Epithelial cell of proximal tubule (primary cell): ENCODE results near the gene RBM39. TPM values are rescaled to one million over a fixed set of nuclear protein-coding genes. Genes with fewer than 3 reads are reported as not detected.

ENCODE experiments used
- DNase-seq: peaks from one replicate; pipeline ENCODE4 v3.0.0-alpha.2; 2011; ENCODE audit warnings: low read depth
- H3K4me3 ChIP-seq: 2 replicates; pipeline ENCODE4 v1.5.1; 2011; ENCODE audit warnings: low read depth, mild to moderate bottlenecking, low read length
- total RNA-seq: library from RNA; depleted of rRNA; stranded (reverse); fragments of >200 nt; gene quantifications from 2 replicates; pipeline ENCODE4 v1.2.3, GENCODE V29; 2015
- TF ChIP-seq, protein P1 (sequence below): conservative IDR thresholded peaks from 2 replicates; pipeline ENCODE4 v1.5.1; 2012; ENCODE audit warnings: low read depth, mild to moderate bottlenecking, low read length

The RBM39 gene
- total RNA-seq, 1 donor from 2014 or later, result 148 TPM

GRCh38 chr20:35669681-35670080 is 72.4 kb downstream of the RBM39 start:
- no peak for DNase-seq

DNA sequence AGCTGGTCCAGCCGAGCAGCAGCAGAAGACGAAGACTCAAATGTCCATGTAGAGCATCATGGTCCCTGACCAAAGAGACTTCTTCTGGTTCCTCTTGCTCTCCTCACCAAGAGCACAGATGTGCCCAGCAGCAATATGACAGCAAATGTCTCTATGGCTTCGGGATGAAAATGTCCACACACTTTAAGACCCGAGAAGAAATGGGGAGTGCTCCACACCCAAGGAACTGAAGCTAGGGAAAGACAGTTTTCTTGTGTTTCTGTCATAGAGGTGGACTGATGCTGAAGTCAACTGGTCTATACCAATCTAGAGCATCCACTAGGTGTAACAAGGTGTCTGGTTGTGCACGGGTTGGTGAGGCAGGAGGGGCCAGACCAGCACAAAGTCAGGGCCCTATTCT is 72.8 kb downstream of the RBM39 start:
- TF ChIP-seq, protein P1, sequence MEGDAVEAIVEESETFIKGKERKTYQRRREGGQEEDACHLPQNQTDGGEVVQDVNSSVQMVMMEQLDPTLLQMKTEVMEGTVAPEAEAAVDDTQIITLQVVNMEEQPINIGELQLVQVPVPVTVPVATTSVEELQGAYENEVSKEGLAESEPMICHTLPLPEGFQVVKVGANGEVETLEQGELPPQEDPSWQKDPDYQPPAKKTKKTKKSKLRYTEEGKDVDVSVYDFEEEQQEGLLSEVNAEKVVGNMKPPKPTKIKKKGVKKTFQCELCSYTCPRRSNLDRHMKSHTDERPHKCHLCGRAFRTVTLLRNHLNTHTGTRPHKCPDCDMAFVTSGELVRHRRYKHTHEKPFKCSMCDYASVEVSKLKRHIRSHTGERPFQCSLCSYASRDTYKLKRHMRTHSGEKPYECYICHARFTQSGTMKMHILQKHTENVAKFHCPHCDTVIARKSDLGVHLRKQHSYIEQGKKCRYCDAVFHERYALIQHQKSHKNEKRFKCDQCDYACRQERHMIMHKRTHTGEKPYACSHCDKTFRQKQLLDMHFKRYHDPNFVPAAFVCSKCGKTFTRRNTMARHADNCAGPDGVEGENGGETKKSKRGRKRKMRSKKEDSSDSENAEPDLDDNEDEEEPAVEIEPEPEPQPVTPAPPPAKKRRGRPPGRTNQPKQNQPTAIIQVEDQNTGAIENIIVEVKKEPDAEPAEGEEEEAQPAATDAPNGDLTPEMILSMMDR, result no peak
- no peak for DNase-seq
- H3K4me3 ChIP-seq, result no peak overlapping the region

More at GRCh38 chr20:35669681-35670080, 72.4 kb downstream of the RBM39 start:
- H3K4me3 ChIP-seq, result no peak overlapping the region
- TF ChIP-seq, protein P1, result no peak

DNA sequence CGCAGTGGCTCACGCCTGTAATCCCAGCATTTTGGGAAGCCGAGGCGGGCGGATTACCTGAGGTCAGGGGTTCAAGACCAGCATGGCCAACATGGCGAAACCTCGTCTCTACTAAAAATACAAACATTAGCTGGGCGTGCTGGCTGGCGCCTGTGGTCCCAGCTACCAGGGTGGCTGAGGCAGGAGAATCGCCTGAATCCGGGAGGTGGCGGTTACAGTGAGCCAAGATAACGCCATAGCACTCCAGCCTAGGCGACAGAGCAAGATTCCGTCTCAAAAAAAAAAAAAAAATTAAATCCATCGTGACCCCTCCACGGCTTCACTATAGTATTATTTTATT is 76.1 kb downstream of the RBM39 start:
- H3K4me3 ChIP-seq, result no peak overlapping the region
- DNase-seq, result no peak
- TF ChIP-seq, protein P1, result no peak

- DNase-seq, result peak; percentile 53
- H3K4me3 ChIP-seq, result peak within 1 kb of the TSS; percentile 93
- TF ChIP-seq, protein P1, result no peak
Observed at GRCh38 chr20:35664466-35665206, 77.4 kb downstream of the RBM39 start, which contains the start of the genes CPNE1 and RBM12. Gene CPNE1 (minus strand): TSS chr20:35664900. CDS start chr20:35632923, 31,977 bp downstream. Gene RBM12 (minus strand): TSS chr20:35664900. CDS start chr20:35655322, 9,578 bp downstream.

DNA sequence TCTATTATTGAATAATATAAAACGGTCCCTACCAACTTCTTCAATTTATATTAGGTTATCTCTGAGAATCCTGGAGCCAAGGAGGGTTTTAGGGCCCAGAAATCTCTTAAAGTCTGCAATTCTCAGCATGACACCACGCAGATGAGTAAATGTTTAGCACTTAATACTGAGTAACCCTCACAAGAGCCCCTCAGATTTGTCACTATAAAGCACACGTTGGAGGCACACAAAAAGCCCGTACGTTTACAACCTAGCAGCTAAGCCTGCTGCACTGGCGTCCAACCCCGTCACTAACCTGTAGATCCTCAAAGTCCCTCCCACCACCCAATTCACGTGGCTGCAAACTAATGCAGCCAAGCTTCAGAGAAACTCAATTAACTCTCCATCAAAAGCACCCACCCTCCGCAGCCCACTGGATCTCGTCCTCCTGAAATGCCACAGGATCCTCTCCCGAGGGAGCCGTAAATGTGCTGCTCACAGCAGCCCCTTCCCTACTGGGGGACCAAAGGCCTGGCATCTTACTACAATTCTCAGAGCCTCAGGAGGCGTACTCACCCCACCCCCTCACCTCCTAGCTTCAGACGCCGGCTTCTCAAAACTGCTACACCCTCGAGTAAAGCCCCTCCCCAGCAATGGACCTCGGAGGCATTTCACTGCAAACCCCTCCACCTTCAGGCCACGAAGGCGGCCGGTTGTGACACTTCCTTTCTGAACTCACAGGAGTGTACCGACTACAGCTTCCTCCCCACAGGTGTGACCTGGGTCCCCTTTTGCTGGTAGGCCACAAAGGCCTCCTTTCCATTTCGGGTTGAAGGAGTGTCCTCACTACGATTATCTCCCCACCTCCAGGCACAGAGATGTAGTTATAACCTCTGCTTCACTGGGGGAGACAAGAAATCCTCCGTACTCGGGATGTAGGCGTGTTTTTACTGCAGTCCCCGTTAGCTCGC is 78.3 kb downstream of the RBM39 start:
- TF ChIP-seq, protein P1, result no peak
- peak overlapping the region; percentile 93 for H3K4me3 ChIP-seq
- DNase-seq, result no peak

- DNase-seq, result no peak
- TF ChIP-seq, protein P1, result no peak
- peak overlapping the region; percentile 93 for H3K4me3 ChIP-seq
Observed at GRCh38 chr20:35662551-35662950, 79.5 kb downstream of the RBM39 start.
